Stimulated activated CD4-positive, alpha-beta T cell treated with anti-CD3 and anti-CD28 coated beads, TNF-alpha, amount 100 ng/mL, for 24 hours (primary cell): ENCODE measurements around the gene MED26.

Experiments used
- DNase-seq, 3 experiments: peaks; one replicate each; pipeline ENCODE4 v3.0.0-alpha.2; 2020; ENCODE audit warnings: low read depth in 3 of 3

Gene MED26

GRCh38 chr19:16615808-16616207, 12.2 kb downstream of the MED26 start:
- no peak for DNase-seq

GRCh38 chr19:16614941-16615340, 13.1 kb downstream of the MED26 start:
- DNase-seq = no peak

GRCh38 chr19:16613841-16614240, 14.2 kb downstream of the MED26 start:
- no peak for DNase-seq

GRCh38 chr19:16612636-16613035, 15.4 kb downstream of the MED26 start:
- DNase-seq = no peak

- no peak for DNase-seq
Measured at GRCh38 chr19:16611121-16611520, 16.9 kb downstream of the MED26 start.

- DNase-seq = no peak
Measured at GRCh38 chr19:16609511-16610200, 18.3 kb downstream of the MED26 start.

- DNase-seq = no peak
Measured at GRCh38 chr19:16608290-16608739, 19.7 kb downstream of the MED26 start.

GRCh38 chr19:16607819-16608218, 20.2 kb downstream of the MED26 start:
- DNase-seq = no peak

- no peak for DNase-seq
Measured at GRCh38 chr19:16605553-16605994, 22.4 kb downstream of the MED26 start.

- DNase-seq = no peak
Measured at GRCh38 chr19:16605115-16605514, 22.9 kb downstream of the MED26 start.

GRCh38 chr19:16604615-16605014, 23.4 kb downstream of the MED26 start:
- DNase-seq = no peak

- DNase-seq = no peak
Measured at GRCh38 chr19:16603090-16603489, 24.9 kb downstream of the MED26 start.

GRCh38 chr19:16601378-16602052, 26.5 kb downstream of the MED26 start:
- DNase-seq = no peak

- DNase-seq = no peak
Measured at GRCh38 chr19:16600824-16601223, 27.2 kb downstream of the MED26 start.

- DNase-seq = no peak
Measured at GRCh38 chr19:16599655-16600346, 28.2 kb downstream of the MED26 start.

- no peak for DNase-seq
Measured at GRCh38 chr19:16598848-16599247, 29.2 kb downstream of the MED26 start.

- no peak for DNase-seq
Measured at GRCh38 chr19:16596399-16596798, 31.6 kb downstream of the MED26 start.

GRCh38 chr19:16595097-16595496, 32.9 kb downstream of the MED26 start:
- no peak for DNase-seq

GRCh38 chr19:16594681-16595091, 33.3 kb downstream of the MED26 start:
- no peak for DNase-seq

- DNase-seq = no peak
Measured at GRCh38 chr19:16594131-16594586, 33.8 kb downstream of the MED26 start.

- no peak for DNase-seq
Measured at GRCh38 chr19:16593181-16593580, 34.8 kb downstream of the MED26 start.

- DNase-seq = no peak
Measured at GRCh38 chr19:16591803-16592556, 36.0 kb downstream of the MED26 start.
